Naive thymus-derived CD8-positive, alpha-beta T cell (primary cell): ENCODE measurements around the gene SCN7A. TPM values are rescaled to one million over a fixed set of nuclear protein-coding genes. Genes with fewer than 3 reads are reported as not detected.
A peak's percentile ranks its signal among the peaks of the same experiment; 100 is the strongest.
"Not testable (repeated sequence)": the region's sequence is repeated elsewhere in the genome, so short reads cannot be mapped to it uniquely, and the experiment has no call there.

Source experiments
- ATAC-seq, 2 donors: fragments of 150-1000 bp; cut with Tn5 transposase in 1 of 2; sonication (Bioruptor Pico), chemical (Tn5 transposase) in 1 of 2; 1 replicate in 1 of 2; 2 replicates in 1 of 2; pipeline ENCODE4 v1.10.0; 2021; ENCODE audit warnings: mild to moderate bottlenecking in 2 of 2, moderate library complexity in 2 of 2
- POLR2A ChIA-PET: fragments of 350-600 bp; sonication (Branson Sonifier 250); formaldehyde crosslinking; loops from one replicate; lab custom pipeline; 2021; ENCODE audit warnings: antibody characterized with exemption; lab: Charles Lee
- DNase-seq, 10 donors: peaks; one replicate each; pipeline versions ENCODE4 v3.0.0 to v3.0.0-alpha.2; 2020 to 2022
- H3K27ac Mint-ChIP-seq, 10 donors: one replicate each; pipeline ENCODE4 v1.8.0; 2020 to 2022; ENCODE audit warnings: mild to moderate bottlenecking in 10 of 10, mixed read lengths in 10 of 10, moderate library complexity in 4 of 10, inconsistent platforms in 1 of 10
- H3K27me3 Mint-ChIP-seq, 5 donors: one replicate each; pipeline ENCODE4 v1.8.0; 2021 to 2022; ENCODE audit warnings: mixed read lengths in 5 of 5
- H3K36me3 Mint-ChIP-seq, 3 donors: one replicate each; pipeline ENCODE4 v1.8.0; 2020 to 2022; ENCODE audit warnings: mixed read lengths in 3 of 3, mild to moderate bottlenecking in 2 of 3, inconsistent platforms in 1 of 3
- H3K4me1 Mint-ChIP-seq, 4 donors: one replicate each; pipeline ENCODE4 v1.8.0; 2021 to 2022; ENCODE audit warnings: mixed read lengths in 4 of 4
- H3K4me3 Mint-ChIP-seq, 10 donors: one replicate each; pipeline ENCODE4 v1.8.0; 2020 to 2022; ENCODE audit warnings: mild to moderate bottlenecking in 10 of 10, mixed read lengths in 10 of 10, moderate library complexity in 6 of 10, inconsistent platforms in 1 of 10
- H3K9me3 Mint-ChIP-seq, 9 donors: one replicate each; pipeline ENCODE4 v1.8.0; 2020 to 2022; ENCODE audit warnings: mixed read lengths in 9 of 9, mild to moderate bottlenecking in 3 of 9, inconsistent platforms in 1 of 9, moderate library complexity in 1 of 9
- polyA plus RNA-seq, 3 donors: library from polyadenylated mRNA; unstranded; fragments of 300-500 nt; fragmentation: Illumina TruSeq; gene quantifications; one replicate each; pipeline ENCODE4 v1.2.3, GENCODE V29; 2021
- total RNA-seq, 8 experiments: library from RNA in 2 of 8; stranded (reverse) in 2 of 8; gene quantifications; one replicate each; pipeline ENCODE4 v1.2.3 and lab custom pipeline; 2021 to 2026

Gene SCN7A
- total and polyA plus RNA-seq, 5 experiments from 2014 or later: not detected

- Mint-ChIP-seq H3K27me3 (no peaks in the 10 kb centered on the region), H3K9me3 (no peaks in the 10 kb centered on the region), H3K4me3 (no peak overlapping the region), H3K4me1 (no peaks in the 10 kb centered on the region), H3K27ac (no peak overlapping the region), H3K36me3 (no peaks in the 10 kb centered on the region)
- no peak for DNase-seq
- POLR2A ChIA-PET: no interaction called here
- no peak for ATAC-seq
These were observed 83.1 kb downstream of the SCN7A start for GRCh38 chr2:166410828-166411472.

DNA sequence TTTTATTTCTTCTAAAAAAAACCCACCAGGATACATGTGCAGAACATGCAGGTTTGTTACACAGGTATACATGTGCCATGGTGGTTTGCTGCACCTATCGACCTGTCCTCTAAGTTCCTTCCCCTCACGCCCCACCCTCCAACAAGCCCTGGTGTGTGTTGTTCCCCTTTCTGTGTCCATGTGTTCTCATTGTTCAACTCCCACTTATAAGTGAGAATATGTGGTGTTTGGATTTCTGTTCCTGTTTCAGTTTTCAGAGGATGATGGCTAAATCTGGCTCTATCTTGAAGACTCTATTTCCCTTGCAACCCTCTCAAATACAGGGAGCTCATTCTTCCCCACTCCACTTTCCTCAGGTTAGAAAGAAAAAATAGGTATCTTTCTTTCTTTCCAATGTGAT, 86.3 kb downstream of the SCN7A start:
- H3K9me3 Mint-ChIP-seq, H3K36me3 Mint-ChIP-seq, ATAC-seq, POLR2A ChIA-PET, H3K4me1 Mint-ChIP-seq, H3K4me3 Mint-ChIP-seq, H3K27me3 Mint-ChIP-seq, H3K27ac Mint-ChIP-seq, DNase-seq: not testable (repeated sequence)

- Mint-ChIP-seq H3K27ac (no peak overlapping the region), H3K36me3 (no peaks in the 10 kb centered on the region), H3K4me3 (no peak overlapping the region), H3K9me3 (peaks cover 0 to 1% (median 0%) of the 10 kb centered on the region in 9 donors), H3K4me1 (no peaks in the 10 kb centered on the region), H3K27me3 (no peaks in the 10 kb centered on the region)
- POLR2A ChIA-PET: no interaction called here
- no peak for DNase-seq
- ATAC-seq: no peak
These were observed 87.7 kb downstream of the SCN7A start for GRCh38 chr2:166406374-166406773.

DNA sequence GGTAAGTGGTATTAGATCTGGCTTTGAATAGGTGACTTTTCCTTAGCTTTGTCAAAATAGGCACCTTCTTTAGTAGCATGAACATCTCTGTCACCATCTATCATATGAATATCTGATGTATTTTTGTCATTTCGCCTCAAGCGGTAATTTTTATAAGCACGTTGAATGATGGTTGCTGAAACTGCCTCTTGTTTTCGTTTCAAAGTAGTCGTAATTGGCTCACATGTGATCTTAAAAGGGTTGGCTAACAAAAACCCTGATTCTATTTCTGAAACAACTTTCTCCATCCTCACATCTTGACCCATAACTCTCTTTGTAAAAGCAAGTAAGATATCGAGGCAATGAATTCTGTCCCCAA, 88.5 kb downstream of the SCN7A start:
- Mint-ChIP-seq H3K27ac (no peak overlapping the region), H3K36me3 (no peaks in the 10 kb centered on the region), H3K4me3 (no peak overlapping the region), H3K9me3 (peaks cover 0 to 1% (median 0%) of the 10 kb centered on the region in 9 donors), H3K4me1 (no peaks in the 10 kb centered on the region), H3K27me3 (no peaks in the 10 kb centered on the region)
- POLR2A ChIA-PET: no interaction called here
- no peak for DNase-seq
- no peak for ATAC-seq

- H3K4me1 Mint-ChIP-seq: no peaks in the 10 kb centered on the region
- H3K36me3 Mint-ChIP-seq: no peaks in the 10 kb centered on the region
- ATAC-seq (no peak), DNase-seq (no peak)
- H3K9me3 Mint-ChIP-seq: peaks cover 0 to 1% (median 0%) of the 10 kb centered on the region in 9 donors
- H3K27ac Mint-ChIP-seq: no peak overlapping the region
- no peak overlapping the region for H3K4me3 Mint-ChIP-seq
- POLR2A ChIA-PET: no interaction called here
- H3K27me3 Mint-ChIP-seq: no peaks in the 10 kb centered on the region
These were observed 89.0 kb downstream of the SCN7A start for GRCh38 chr2:166404831-166405568.

DNA sequence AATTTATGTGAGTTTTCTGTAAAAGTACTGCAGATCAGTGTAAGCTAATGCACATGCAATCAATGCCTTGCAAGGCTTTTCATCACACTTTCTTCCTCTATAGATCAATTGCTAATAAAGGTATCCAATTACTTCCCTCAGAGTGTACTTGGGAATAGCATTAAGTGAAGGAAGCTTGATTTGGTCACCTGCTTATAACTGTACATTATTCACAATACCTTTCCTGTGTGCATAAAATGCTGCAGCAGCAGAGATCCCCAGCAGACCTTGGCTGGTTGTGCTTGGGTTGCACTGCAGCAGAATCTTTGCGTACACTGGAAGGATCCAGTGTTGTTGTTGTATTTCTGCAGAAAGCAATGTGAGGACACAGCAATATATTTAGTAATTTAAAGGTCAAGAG, 99.8 kb downstream of the SCN7A start:
- H3K27me3 Mint-ChIP-seq: peaks cover 5 to 10% (median 5%) of the 10 kb centered on the region in 5 donors
- no peaks in the 10 kb centered on the region for H3K9me3 Mint-ChIP-seq
- no peaks in the 10 kb centered on the region for H3K4me1 Mint-ChIP-seq
- no peak overlapping the region for H3K27ac Mint-ChIP-seq
- POLR2A ChIA-PET: no interaction called here
- no peak overlapping the region for H3K4me3 Mint-ChIP-seq
- H3K36me3 Mint-ChIP-seq: peaks cover 0 to 2% (median 0%) of the 10 kb centered on the region in 3 donors
- ATAC-seq (no peak), DNase-seq (no peak)

- Mint-ChIP-seq H3K9me3 (no peaks in the 10 kb centered on the region), H3K27ac (no peak overlapping the region), H3K4me3 (no peak overlapping the region), H3K36me3 (peaks cover 0 to 2% (median 0%) of the 10 kb centered on the region in 3 donors), H3K27me3 (peaks cover 5 to 10% (median 5%) of the 10 kb centered on the region in 5 donors), H3K4me1 (no peaks in the 10 kb centered on the region)
- no peak for ATAC-seq
- POLR2A ChIA-PET: no interaction called here
- no peak for DNase-seq
These were observed 101.0 kb downstream of the SCN7A start for GRCh38 chr2:166393008-166393407.

DNA sequence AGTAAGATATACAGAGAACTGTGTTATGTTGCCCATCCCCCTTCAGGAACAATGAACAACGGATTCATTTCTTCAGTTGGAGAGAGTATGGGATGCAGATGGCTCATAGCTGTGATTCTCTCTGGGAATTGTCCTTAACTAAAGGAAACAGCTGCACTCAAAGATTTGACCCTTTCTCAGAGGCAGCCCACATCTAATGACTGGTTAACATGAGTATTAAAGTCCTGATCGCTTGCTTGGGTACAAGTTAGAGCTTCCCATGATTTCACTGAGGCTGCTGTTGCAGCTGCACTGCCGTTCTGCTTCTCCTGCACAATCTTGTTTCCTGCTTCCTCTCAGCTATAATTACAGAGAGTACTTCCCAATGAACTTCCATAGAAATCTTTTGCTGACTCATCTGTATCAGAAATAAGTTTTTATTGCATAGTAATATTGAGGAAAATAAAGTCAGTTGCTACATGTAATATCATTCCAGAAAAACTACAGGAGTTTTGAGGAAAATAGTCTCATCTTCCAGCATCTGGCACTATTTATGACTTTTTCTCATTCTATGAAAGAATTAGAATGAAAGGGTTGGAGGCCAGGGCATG, 105.5 kb downstream of the SCN7A start:
- no peak overlapping the region for H3K27ac Mint-ChIP-seq
- H3K9me3 Mint-ChIP-seq: no peaks in the 10 kb centered on the region
- no peaks in the 10 kb centered on the region for H3K4me1 Mint-ChIP-seq
- POLR2A ChIA-PET: no interaction called here
- DNase-seq (no peak), ATAC-seq (no peak)
- H3K27me3 Mint-ChIP-seq: peaks cover 0 to 2% (median 0%) of the 10 kb centered on the region in 5 donors
- H3K36me3 Mint-ChIP-seq: no peaks in the 10 kb centered on the region
- H3K4me3 Mint-ChIP-seq: no peak overlapping the region

DNA sequence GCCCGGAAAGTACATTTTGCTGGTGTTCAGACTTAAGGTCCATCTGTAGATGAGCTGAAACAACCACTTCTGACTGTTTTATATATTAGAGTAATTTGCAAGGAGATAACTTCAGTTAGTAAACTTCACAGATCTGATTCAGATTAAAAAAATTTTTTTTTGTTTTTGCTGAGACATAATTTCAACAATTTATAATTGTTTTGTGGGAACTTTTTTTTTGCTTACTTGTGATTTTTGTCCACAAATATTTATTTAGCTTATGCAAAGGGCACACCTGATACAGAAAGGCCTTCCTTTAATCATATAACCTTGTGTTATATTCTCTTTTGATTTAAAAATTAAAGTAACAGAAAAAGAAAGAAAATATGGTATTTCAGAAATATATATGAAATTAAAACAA, 108.7 kb downstream of the SCN7A start:
- H3K27ac Mint-ChIP-seq: no peak overlapping the region

GRCh38 chr2:166384774-166385173, 109.3 kb downstream of the SCN7A start:
- Mint-ChIP-seq H3K4me3 (no peak overlapping the region), H3K4me1 (no peaks in the 10 kb centered on the region), H3K36me3 (no peaks in the 10 kb centered on the region), H3K27me3 (no peaks in the 10 kb centered on the region), H3K9me3 (no peaks in the 10 kb centered on the region), H3K27ac (no peak overlapping the region)
- DNase-seq: peak in 2 of 10 donors; percentile 12 to 25
- POLR2A ChIA-PET: no interaction called here
- no peak for ATAC-seq

More for the DNA sequence above, 108.7 kb downstream of the SCN7A start:
- Mint-ChIP-seq H3K4me1 (no peaks in the 10 kb centered on the region), H3K27me3 (no peaks in the 10 kb centered on the region), H3K36me3 (no peaks in the 10 kb centered on the region), H3K9me3 (no peaks in the 10 kb centered on the region), H3K4me3 (no peak overlapping the region)
- no peak for DNase-seq
- POLR2A ChIA-PET: no interaction called here
- no peak for ATAC-seq

DNA sequence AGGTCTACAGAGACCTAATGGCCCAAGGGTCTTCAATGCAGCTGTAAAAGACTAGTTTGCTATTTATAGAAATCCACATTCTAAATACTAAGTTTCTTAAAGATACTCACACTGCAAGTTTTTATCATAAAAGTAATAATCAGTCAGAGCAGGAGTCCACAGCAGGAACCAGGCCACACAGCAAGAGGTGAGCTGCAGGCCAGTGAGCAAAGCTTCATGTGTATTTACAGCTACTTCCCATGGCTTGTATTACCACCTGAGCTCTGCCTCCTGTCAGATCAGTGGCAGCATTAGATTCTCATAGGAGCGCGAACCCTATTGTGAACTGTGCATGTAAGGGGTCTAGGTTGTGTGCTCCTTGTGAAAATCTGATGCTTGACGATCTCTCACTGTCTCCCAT, 111.6 kb downstream of the SCN7A start:
- Mint-ChIP-seq H3K4me1 (no peaks in the 10 kb centered on the region), H3K4me3 (no peak overlapping the region), H3K27ac (no peak overlapping the region), H3K36me3 (no peaks in the 10 kb centered on the region), H3K27me3 (peaks cover 0 to 7% (median 3%) of the 10 kb centered on the region in 5 donors), H3K9me3 (no peaks in the 10 kb centered on the region)
- DNase-seq (no peak), ATAC-seq (no peak)
- POLR2A ChIA-PET: no interaction called here

DNA sequence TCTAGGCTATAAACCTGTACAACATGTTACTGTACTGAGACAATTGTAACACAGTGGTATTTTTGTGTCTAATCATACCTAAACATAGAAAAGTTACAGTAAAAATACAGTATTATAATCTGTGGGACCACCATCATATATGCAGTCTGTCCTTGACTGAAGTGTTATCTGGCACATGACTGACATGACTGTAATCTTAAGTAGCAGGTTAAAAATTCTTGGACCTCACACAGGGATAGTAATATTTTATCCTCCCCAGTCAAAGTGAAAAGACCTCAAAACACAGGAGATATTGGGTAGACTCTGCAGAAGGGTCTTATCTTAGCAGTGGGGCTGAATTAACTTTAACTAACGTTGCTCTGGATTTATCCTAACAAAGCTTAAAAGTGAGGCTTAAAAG, 113.4 kb downstream of the SCN7A start:
- no peak overlapping the region for H3K4me3 Mint-ChIP-seq
- H3K9me3 Mint-ChIP-seq: no peaks in the 10 kb centered on the region
- peaks cover 4 to 16% (median 10%) of the 10 kb centered on the region in 5 donors for H3K27me3 Mint-ChIP-seq
- H3K36me3 Mint-ChIP-seq: no peaks in the 10 kb centered on the region
- DNase-seq: no peak
- H3K27ac Mint-ChIP-seq: no peak overlapping the region
- POLR2A ChIA-PET: no interaction called here
- peaks cover under 1 to 5% (median 3%) of the 10 kb centered on the region in 4 donors for H3K4me1 Mint-ChIP-seq
- no peak for ATAC-seq

- H3K9me3 Mint-ChIP-seq: peaks cover 0 to 2% (median 0%) of the 10 kb centered on the region in 9 donors
- no peaks in the 10 kb centered on the region for H3K36me3 Mint-ChIP-seq
- no peak for DNase-seq
- peaks cover 13 to 32% (median 20%) of the 10 kb centered on the region in 5 donors for H3K27me3 Mint-ChIP-seq
- no peak for ATAC-seq
- peaks cover 7 to 15% (median 12%) of the 10 kb centered on the region in 4 donors for H3K4me1 Mint-ChIP-seq
- no peak overlapping the region for H3K4me3 Mint-ChIP-seq
- POLR2A ChIA-PET: no interaction called here
- H3K27ac Mint-ChIP-seq: peak overlapping the region in 1 of 10 donors; percentile 61
These were observed 117.2 kb downstream of the SCN7A start for GRCh38 chr2:166376873-166377272.
